GM18499 (cell line): ENCODE data around the gene POM121L2.
"Not testable (repeated sequence)": the region's sequence is repeated elsewhere in the genome, so short reads cannot be mapped to it uniquely, and the experiment has no call there.

Experiments
- ATAC-seq: cut with Tn5 transposase; IDR thresholded peaks from one replicate; pipeline ENCODE4 v1.9.1; 2021; ENCODE audit warnings: moderate number of reproducible peaks; ENCODE audit not compliant: insufficient read depth, unreplicated experiment

POM121L2 gene

GRCh38 chr6:27267003-27267402, 45.1 kb downstream of the POM121L2 start:
- ATAC-seq: not testable (repeated sequence)

GRCh38 chr6:27263886-27264285, 48.2 kb downstream of the POM121L2 start:
- ATAC-seq: no peak

- no peak for ATAC-seq
Measured at GRCh38 chr6:27260836-27261375, 51.2 kb downstream of the POM121L2 start.

GRCh38 chr6:27260369-27260768, 51.7 kb downstream of the POM121L2 start:
- no peak for ATAC-seq
